Measurements from ENCODE around the gene ALAS1.

Gene ALAS1

DNA sequence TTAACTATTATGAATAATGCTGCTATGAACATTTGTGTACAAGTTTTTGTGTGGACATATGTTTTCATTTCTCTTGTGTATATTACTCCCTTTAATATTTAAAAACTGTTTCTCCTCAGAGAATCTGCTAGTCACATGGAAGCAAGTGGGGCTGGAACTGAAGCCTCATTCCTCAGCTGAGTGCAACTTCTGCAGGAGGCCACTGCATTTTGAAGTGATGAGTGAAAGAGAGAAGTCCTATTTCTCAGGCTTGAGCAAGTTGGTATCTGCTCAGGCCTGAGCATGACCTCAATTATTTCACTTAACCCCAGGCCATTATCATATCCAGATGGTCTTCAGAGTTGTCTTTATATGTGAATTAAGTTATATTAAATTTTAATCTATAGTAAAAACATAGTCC is 15.9 kb downstream of the ALAS1 start:
- POLR2A ChIA-PET = no interaction called here
- DNase-seq (ENCODE audit: low read depth, low spot score) = no peak
- CTCF ChIA-PET = interaction anchor here (1.0 to 17.4 kb wide), 7 partner anchors 9 to 126 kb away, joined by 3 to 389 read pairs (median 9); partner anchors contain the start of genes TLR9 and TWF2
- TF ChIP-seq, protein P1, sequence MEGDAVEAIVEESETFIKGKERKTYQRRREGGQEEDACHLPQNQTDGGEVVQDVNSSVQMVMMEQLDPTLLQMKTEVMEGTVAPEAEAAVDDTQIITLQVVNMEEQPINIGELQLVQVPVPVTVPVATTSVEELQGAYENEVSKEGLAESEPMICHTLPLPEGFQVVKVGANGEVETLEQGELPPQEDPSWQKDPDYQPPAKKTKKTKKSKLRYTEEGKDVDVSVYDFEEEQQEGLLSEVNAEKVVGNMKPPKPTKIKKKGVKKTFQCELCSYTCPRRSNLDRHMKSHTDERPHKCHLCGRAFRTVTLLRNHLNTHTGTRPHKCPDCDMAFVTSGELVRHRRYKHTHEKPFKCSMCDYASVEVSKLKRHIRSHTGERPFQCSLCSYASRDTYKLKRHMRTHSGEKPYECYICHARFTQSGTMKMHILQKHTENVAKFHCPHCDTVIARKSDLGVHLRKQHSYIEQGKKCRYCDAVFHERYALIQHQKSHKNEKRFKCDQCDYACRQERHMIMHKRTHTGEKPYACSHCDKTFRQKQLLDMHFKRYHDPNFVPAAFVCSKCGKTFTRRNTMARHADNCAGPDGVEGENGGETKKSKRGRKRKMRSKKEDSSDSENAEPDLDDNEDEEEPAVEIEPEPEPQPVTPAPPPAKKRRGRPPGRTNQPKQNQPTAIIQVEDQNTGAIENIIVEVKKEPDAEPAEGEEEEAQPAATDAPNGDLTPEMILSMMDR (IDR thresholded peaks at IDR 0.05; ENCODE audit: insufficient read depth, low read length, missing control alignments) = no peak
- H3K4me3 ChIP-seq (ENCODE audit: low read depth, low read length) = no peak overlapping the region

DNA sequence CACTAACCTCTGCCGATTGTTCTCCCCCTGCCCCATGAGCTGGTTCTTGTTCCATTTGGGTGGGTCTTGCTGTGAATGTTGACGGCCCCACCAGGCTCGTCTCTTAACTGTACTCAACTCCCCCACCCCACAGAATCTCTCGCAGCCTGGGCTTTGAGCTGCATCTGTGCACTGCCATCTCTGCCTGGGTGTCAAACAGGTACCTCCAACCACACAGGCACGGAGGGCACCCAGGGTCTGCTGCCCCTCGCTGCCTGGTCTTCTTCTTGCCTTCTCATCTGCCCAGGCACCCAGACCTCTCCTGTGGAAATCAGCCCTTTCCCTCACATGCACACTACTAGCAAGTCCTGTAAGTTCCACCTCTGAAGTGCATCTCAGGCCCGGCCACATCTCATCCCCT is 17.4 kb downstream of the ALAS1 start:
- no peak overlapping the region for H3K4me3 ChIP-seq (ENCODE audit: low read depth, low read length)
- DNase-seq (ENCODE audit: low read depth, low spot score) = no peak
- ChIA-PET CTCF (interaction anchor here (1.6 to 17.4 kb wide), 4 partner anchors 10 to 124 kb away, joined by 6 to 389 read pairs (median 172); partner anchors contain the start of genes TLR9 and TWF2), POLR2A (no interaction called here)
- TF ChIP-seq, protein P1 (IDR thresholded peaks at IDR 0.05; ENCODE audit: insufficient read depth, low read length, missing control alignments) = no peak

DNA sequence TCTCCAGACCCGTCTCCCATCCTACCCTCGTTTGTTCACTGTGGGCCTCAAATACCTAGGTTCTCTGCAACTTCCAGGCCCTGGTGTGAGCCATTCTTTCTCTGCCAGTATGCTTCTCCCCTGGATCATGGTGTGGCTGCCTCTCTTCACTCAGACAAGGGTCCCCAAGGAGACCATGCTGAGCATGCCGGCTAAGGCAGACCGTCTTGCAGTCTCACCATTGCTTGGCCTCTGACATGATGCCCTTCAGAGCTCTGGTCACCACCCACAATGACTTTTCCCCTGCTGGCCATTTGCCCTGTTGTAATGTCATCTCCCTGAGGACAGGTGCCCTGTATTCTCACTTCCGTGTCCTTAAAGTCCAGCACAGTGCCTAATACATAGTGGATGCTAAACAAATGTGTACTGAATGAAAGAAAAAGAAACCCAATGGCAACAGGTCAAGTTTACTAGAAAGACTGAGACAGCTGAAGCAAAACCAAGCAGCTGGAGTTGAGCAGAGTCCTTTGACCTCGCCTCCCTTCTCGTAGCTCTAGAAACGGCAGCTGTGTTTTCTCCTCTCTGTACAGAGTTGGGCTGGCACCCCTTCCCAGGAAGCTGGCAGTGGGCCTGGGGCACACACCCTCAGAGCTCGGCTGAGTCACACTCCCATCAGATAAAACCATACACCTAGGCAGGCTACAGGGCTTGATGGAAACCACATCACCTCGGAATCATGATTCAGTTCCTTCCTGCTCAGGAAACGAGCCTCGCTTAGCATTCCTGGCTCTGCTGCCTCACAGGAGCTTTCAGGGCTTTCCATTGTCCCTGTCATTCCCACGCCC is 18.8 kb downstream of the ALAS1 start:
- DNase-seq (ENCODE audit: low read depth, low spot score) = no peak

DNA sequence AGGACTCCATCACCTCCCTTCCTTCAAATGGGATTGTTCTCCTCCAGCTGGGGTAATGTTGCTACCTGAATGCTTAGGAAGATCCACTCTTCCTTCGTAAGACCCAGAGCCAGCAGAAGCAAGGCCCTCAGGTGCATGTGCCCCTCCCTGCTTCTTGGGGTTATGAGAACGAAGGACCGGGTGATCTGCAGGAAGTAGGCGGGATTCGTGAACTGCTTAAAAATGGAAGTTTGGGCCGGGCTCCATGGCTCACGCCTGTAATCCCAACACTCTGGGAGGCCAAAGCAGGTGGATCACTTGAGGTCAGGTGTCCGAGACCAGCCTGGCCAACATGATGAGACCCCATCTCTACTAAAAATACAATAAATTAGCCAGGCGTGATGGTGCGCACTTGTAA is 19.4 kb downstream of the ALAS1 start:
- ChIA-PET POLR2A (interaction anchor here (1.8 kb wide), 1 partner anchor 20 kb away, joined by 4 read pairs; no protein-coding TSS in a partner anchor), CTCF (interaction anchor here (1.0 to 17.4 kb wide), 7 partner anchors 8 to 211 kb away, joined by 3 to 389 read pairs (median 4); partner anchors contain the start of genes TLR9 and TWF2)
- no peak for DNase-seq (ENCODE audit: low read depth, low spot score)
- no peak overlapping the region for H3K4me3 ChIP-seq (ENCODE audit: low read depth, low read length)
- TF ChIP-seq, protein P1 (IDR thresholded peaks at IDR 0.05; ENCODE audit: insufficient read depth, low read length, missing control alignments) = no peak

More for the DNA sequence above, 18.8 kb downstream of the ALAS1 start:
- TF ChIP-seq, protein P1 (IDR thresholded peaks at IDR 0.05; ENCODE audit: insufficient read depth, low read length, missing control alignments) = no peak
- POLR2A ChIA-PET = interaction anchor here (0.6 to 0.9 kb wide), 2 partner anchors 10 to 198 kb away, joined by 3 read pairs; no protein-coding TSS in a partner anchor
- H3K4me3 ChIP-seq (ENCODE audit: low read depth, low read length) = no peak overlapping the region
- CTCF ChIA-PET = interaction anchor here (0.6 to 17.4 kb wide), 9 partner anchors 9 to 275 kb away, joined by 3 to 389 read pairs (median 4); partner anchors contain the start of genes RRP9, TLR9 and TWF2

DNA sequence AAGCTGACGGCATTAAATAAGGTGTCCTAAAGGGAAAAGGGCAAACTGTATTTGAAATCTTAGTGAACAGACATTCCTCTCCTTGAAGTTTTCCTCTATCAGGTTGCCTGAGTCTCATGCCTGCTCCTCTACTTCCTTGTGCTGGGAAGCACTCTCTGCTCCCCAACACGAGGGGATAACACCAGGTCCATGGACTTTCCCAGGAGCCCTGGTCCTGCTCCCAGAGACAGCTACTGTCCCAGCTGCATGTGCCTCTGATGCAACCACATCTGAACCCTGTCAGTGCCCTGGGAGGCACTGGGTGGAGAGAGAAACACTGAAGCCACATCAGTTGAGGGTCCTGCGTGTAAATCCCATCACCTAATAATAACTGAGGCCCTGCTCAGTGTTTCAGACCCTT is 20.1 kb downstream of the ALAS1 start:
- TF ChIP-seq, protein P1 (IDR thresholded peaks at IDR 0.05; ENCODE audit: insufficient read depth, low read length, missing control alignments) = no peak
- no peak for DNase-seq (ENCODE audit: low read depth, low spot score)
- no peak overlapping the region for H3K4me3 ChIP-seq (ENCODE audit: low read depth, low read length)
- ChIA-PET POLR2A (interaction anchor here (1.8 kb wide), 1 partner anchor 19 kb away, joined by 4 read pairs; no protein-coding TSS in a partner anchor), CTCF (interaction anchor here (1.2 to 17.4 kb wide), 5 partner anchors 9 to 122 kb away, joined by 3 to 389 read pairs (median 219); partner anchors contain the start of gene TWF2)

DNA sequence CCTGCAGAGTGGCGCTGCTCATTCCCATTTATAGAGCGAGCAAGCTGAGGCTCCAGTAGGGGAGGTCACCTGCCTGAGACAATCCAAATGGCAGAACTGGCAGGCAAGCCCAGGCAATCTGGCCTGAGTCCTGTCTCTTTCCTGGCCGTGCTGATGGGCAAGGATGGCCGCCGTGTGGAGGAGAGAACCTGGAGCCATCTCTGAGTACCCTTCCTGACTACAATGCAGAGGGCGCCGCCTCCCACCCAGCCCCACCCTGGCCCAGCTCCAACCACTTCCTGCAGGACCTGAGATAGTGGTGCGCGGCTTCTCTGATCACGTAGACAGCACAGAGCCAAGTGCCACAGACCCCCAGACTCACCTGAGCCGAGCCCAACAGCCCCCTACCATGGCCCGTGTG is 20.5 kb downstream of the ALAS1 start:
- POLR2A ChIA-PET = interaction anchor here (1.8 kb wide), 1 partner anchor 19 kb away, joined by 4 read pairs; no protein-coding TSS in a partner anchor
- TF ChIP-seq, protein P1 (IDR thresholded peaks at IDR 0.05; ENCODE audit: insufficient read depth, low read length, missing control alignments) = no peak
- H3K4me3 ChIP-seq (ENCODE audit: low read depth, low read length) = no peak overlapping the region
- no peak for DNase-seq (ENCODE audit: low read depth, low spot score)
- CTCF ChIA-PET = interaction anchor here (1.2 to 17.4 kb wide), 6 partner anchors 9 to 121 kb away, joined by 3 to 389 read pairs (median 129); partner anchors contain the start of genes TWF2 and WDR82

Measured in AG04449 (cell line).